HEK293T (cell line): ENCODE data around the gene ATP8B1.

ENCODE experiments used
- ELF4 ChIP-seq: fragments of 450-650 bp; IDR thresholded peaks from 2 replicates; pipeline ENCODE4 v1.6.1; 2017; ENCODE audit warnings: antibody characterized with exemption
- FOXA1 ChIP-seq: fragments of 450-650 bp; IDR thresholded peaks from 2 replicates; pipeline ENCODE4 v1.6.1; 2016; ENCODE audit warnings: mild to moderate bottlenecking
- FOXK2 ChIP-seq: fragments of 450-650 bp; IDR thresholded peaks from 2 replicates; pipeline ENCODE4 v1.6.1; 2016; ENCODE audit warnings: mild to moderate bottlenecking
- FOXM1 ChIP-seq: fragments of 450-650 bp; IDR thresholded peaks from 2 replicates; pipeline ENCODE4 v1.6.1; 2017; ENCODE audit warnings: mild to moderate bottlenecking, borderline replicate concordance
- LEF1 ChIP-seq: fragments of 450-650 bp; IDR thresholded peaks from 2 replicates; pipeline ENCODE4 v1.6.1; 2017; ENCODE audit warnings: mild to moderate bottlenecking, borderline replicate concordance
- NFRKB ChIP-seq: fragments of 450-650 bp; IDR thresholded peaks from 2 replicates; pipeline ENCODE4 v1.6.1; 2016; ENCODE audit warnings: mild to moderate bottlenecking, moderate library complexity
- SP1 ChIP-seq: fragments of 450-650 bp; IDR thresholded peaks from 2 replicates; pipeline ENCODE4 v1.6.1; 2017
- SUZ12 ChIP-seq: fragments of 450-650 bp; IDR thresholded peaks from 2 replicates; pipeline ENCODE4 v1.6.1; 2016; ENCODE audit warnings: mild to moderate bottlenecking
- TARDBP ChIP-seq: fragments of 450-650 bp; IDR thresholded peaks from 2 replicates; pipeline ENCODE4 v1.6.1; 2016

- TF ChIP-seq ELF4 (no peak), FOXM1 (no peak), SP1 (no peak), SUZ12 (no peak), TARDBP (no peak), FOXK2 (no peak), FOXA1 (no peak), LEF1 (no peak), NFRKB (no peak)
These were observed 60.1 kb downstream of the ATP8B1 start for GRCh38 chr18:57743008-57743407.
